A549 (cell line): ENCODE results near the gene NGF.

ENCODE experiments used
- EP300 ChIP-seq, 2 experiments: fragments of >200 bp; sonication (Bioruptor Twin); formaldehyde crosslinking; IDR thresholded peaks; 2 replicates in 1 of 2; 3 replicates in 1 of 2; pipeline ENCODE4 v1.6.1; 2016 to 2017
- GATA3 ChIP-seq: IDR thresholded peaks from 2 replicates; pipeline ENCODE4 v1.6.1; 2012; ENCODE audit warnings: borderline replicate concordance
- NPAS2 ChIP-seq: fragments of 250-450 bp; sonication (Bioruptor Pico); IDR thresholded peaks from 2 replicates; pipeline ENCODE4 v1.8.0; 2022; ENCODE audit warnings: mild to moderate bottlenecking, moderate library complexity, borderline replicate concordance
- NR3C1 ChIP-seq: fragments of >200 bp; sonication (Bioruptor Twin); formaldehyde crosslinking; IDR thresholded peaks from 3 replicates; pipeline ENCODE4 v1.6.1; 2017
- POLR2A ChIP-seq: IDR thresholded peaks from 2 replicates; pipeline ENCODE4 v1.6.1; 2012; ENCODE audit warnings: mild to moderate bottlenecking, low read length
- POLR2AphosphoS2 ChIP-seq: conservative IDR thresholded peaks from 2 replicates; pipeline ENCODE4 v1.6.1; 2012; ENCODE audit warnings: low read length, improper control_type of control experiment, inconsistent platforms
- RAD21 ChIP-seq, 2 experiments: fragments of >200 bp in 1 of 2; sonication (Bioruptor Twin) in 1 of 2; formaldehyde crosslinking in 1 of 2; IDR thresholded peaks in 1 of 2; conservative IDR thresholded peaks in 1 of 2; 2 replicates in 1 of 2; 3 replicates in 1 of 2; pipeline ENCODE4 v1.6.1; 2012 to 2018; ENCODE audit warnings: inconsistent platforms in 1 of 2
- RFX5 ChIP-seq: fragments of 450-650 bp; IDR thresholded peaks from 2 replicates; pipeline ENCODE4 v1.7.1; 2014; ENCODE audit warnings: antibody characterized with exemption, mild to moderate bottlenecking, moderate library complexity
- SMC3 ChIP-seq: fragments of >200 bp; sonication (Bioruptor Twin); formaldehyde crosslinking; IDR thresholded peaks from 3 replicates; pipeline ENCODE4 v1.6.1; 2018; ENCODE audit warnings: inconsistent platforms
- TF ChIP-seq, protein P1 (sequence below): fragments of >200 bp; sonication (Bioruptor Twin); formaldehyde crosslinking; IDR thresholded peaks from 3 replicates; pipeline ENCODE4 v1.5.1; 2016
- TF ChIP-seq, protein P2 (sequence below): fragments of 150-350 bp; IDR thresholded peaks from 2 replicates; pipeline ENCODE4 v1.6.1; 2014; ENCODE audit warnings: low read depth, mild to moderate bottlenecking, low read length
- TF ChIP-seq, protein P3 (sequence below): fragments of 450-650 bp; IDR thresholded peaks from 2 replicates; pipeline ENCODE4 v1.6.1; 2014; ENCODE audit warnings: antibody characterized with exemption

DNA sequence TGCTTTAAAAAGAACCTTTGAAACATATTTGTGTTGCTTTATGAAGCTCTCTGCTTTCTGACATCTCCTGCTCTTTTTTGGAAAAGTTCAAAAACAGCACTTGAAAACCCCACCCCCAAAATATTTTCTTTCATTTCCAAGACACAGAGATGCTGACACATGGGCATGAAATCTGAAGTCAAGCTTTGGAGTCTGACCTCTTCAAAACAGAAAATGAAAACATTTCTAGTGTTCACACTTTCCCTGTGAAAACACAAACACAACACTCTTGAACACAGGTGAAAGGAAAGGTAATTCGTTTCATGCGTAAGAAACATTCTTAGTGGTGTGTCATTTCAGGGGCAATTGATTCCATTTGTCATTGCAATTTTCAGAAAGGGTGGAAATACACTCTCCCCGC, 10.8 kb downstream of the NGF start:
- TF ChIP-seq, protein P1, sequence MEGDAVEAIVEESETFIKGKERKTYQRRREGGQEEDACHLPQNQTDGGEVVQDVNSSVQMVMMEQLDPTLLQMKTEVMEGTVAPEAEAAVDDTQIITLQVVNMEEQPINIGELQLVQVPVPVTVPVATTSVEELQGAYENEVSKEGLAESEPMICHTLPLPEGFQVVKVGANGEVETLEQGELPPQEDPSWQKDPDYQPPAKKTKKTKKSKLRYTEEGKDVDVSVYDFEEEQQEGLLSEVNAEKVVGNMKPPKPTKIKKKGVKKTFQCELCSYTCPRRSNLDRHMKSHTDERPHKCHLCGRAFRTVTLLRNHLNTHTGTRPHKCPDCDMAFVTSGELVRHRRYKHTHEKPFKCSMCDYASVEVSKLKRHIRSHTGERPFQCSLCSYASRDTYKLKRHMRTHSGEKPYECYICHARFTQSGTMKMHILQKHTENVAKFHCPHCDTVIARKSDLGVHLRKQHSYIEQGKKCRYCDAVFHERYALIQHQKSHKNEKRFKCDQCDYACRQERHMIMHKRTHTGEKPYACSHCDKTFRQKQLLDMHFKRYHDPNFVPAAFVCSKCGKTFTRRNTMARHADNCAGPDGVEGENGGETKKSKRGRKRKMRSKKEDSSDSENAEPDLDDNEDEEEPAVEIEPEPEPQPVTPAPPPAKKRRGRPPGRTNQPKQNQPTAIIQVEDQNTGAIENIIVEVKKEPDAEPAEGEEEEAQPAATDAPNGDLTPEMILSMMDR: no peak
- TF ChIP-seq SMC3: no peak
- TF ChIP-seq EP300 (IDR thresholded peaks at IDR 0.05): no peak
- TF ChIP-seq POLR2A: no peak
- no peak for TF ChIP-seq RAD21 (conservative IDR thresholded peaks at IDR 0.05 in 1 of 2, IDR thresholded peaks at IDR 0.05 in 1 of 2)
- TF ChIP-seq NR3C1: no peak
- TF ChIP-seq, protein P2, sequence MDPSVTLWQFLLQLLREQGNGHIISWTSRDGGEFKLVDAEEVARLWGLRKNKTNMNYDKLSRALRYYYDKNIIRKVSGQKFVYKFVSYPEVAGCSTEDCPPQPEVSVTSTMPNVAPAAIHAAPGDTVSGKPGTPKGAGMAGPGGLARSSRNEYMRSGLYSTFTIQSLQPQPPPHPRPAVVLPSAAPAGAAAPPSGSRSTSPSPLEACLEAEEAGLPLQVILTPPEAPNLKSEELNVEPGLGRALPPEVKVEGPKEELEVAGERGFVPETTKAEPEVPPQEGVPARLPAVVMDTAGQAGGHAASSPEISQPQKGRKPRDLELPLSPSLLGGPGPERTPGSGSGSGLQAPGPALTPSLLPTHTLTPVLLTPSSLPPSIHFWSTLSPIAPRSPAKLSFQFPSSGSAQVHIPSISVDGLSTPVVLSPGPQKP: no peak
- no peak for TF ChIP-seq GATA3
- TF ChIP-seq, protein P3, sequence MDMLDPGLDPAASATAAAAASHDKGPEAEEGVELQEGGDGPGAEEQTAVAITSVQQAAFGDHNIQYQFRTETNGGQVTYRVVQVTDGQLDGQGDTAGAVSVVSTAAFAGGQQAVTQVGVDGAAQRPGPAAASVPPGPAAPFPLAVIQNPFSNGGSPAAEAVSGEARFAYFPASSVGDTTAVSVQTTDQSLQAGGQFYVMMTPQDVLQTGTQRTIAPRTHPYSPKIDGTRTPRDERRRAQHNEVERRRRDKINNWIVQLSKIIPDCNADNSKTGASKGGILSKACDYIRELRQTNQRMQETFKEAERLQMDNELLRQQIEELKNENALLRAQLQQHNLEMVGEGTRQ: no peak
- TF ChIP-seq POLR2AphosphoS2: no peak
- no peak for TF ChIP-seq RFX5
- no peak for TF ChIP-seq NPAS2 (CRISPR knock-in tag)
